GM18868 (cell line): Measurements from ENCODE around the gene SELENOW.
"Not testable (repeated sequence)": the region's sequence is repeated elsewhere in the genome, so short reads cannot be mapped to it uniquely, and the experiment has no call there.

Experiments used
- ATAC-seq: cut with Tn5 transposase; IDR thresholded peaks from one replicate; pipeline ENCODE4 v1.9.1; 2021; ENCODE audit warnings: mild to moderate bottlenecking, moderate library complexity; ENCODE audit not compliant: unreplicated experiment

Gene SELENOW

DNA sequence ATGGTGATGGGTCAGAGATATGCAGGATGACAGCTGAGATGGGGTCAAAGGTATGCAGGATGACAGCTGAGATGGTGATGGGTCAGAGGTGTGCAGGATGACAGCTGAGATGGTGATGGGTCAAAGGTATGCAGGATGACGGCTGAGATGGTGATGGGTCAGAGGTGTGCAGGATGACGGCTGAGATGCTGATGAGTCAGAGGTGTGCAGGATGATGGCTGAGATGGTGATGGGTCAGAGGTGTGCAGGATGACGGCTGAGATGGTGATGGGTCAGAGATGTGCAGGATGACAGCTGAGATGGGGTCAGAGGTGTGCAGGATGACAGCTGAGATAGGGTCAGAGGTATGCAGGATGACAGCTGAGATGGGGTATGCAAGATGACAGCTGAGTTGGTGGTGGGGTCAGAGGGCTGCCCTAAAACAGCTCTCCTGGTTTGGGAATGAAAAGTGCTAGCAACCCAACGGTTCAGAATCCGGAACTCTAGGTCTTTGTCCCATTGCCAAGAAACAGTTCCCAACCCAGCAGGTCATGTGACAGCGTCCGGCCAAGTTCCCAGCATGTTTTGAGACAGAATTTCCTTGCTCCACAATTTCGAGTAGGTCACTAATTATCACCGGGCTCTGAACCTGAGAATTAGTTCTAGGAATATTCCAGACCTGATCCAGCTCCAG, 3.2 kb downstream of the SELENOW start:
- no peak for ATAC-seq

DNA sequence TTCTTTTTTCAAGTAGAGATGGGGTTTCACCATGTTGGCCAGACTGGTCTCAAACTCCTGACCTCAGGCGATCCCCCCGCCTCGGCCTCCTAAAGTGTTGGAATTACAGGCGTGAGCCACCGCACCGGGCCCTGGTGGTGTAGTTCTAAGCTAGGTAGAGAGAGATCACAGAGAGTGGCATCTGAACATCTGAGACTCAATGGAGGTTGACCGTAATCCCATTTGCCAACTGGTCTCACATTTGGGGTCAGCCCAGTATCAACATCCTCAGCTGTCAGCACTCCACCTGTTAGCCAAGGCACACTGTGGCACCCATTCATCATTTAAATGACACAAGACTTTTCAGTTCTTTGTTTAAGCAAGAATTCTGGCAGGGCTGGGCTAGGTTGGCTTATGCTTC, 8.1 kb downstream of the SELENOW start:
- ATAC-seq = no peak

DNA sequence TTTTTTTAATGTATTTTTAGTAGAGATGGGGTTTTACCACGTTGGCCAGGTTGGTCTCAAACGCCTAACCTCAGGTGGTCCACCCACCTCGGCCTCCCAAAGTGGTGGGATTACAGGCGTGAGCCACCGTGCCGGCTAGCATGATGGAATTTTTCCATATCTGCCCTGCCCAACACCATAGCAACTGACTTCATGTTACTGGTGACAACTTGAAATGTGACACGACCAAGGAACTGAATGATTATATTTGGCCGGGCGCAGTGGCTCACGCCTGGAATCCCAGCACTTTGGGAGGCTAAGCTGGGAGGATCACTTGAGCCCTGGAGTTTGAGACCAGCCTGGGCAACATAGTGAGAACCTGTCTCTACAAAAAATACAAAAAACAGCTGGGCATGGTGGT, 8.8 kb downstream of the SELENOW start:
- ATAC-seq = not testable (repeated sequence)

DNA sequence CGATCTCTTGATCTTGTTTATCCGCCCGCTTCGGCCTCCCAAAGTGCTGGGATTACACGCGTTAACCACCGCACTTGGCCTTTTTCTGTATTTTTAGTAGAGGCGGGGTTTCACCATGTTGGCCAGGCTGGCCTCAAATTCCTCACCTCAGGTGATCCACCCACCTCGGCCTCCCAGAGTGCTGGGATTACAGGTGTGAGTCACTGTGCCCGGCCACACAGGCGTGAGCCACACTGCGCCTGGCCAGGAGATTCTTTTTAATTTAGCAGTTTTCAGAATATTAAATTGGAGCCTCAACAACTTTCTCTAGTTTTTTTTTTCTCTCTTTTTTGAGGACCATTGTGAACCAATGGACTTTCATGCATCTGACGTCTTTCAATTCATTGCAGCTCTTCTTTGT, 11.3 kb downstream of the SELENOW start:
- not testable (repeated sequence) for ATAC-seq

DNA sequence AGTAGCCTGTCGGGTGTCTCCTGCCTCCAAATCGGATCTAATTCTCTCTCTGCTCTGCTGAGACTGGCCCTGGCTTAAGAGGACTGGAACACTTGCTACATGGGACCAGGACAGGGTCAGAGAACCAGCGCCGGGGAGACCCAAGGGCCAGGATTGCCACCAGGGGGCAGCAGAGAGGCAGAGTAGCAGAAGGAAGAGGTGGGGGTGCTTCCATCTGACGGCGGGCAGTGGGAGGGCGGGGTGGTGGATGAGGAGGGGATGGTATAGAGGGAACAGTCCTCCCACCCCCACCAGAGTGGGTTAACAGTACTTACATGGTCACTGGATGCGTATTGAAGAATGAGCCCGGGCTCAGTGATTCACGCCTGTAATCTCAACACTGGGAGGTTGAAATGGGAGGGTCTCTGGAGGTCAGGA, 11.9 kb downstream of the SELENOW start:
- no peak for ATAC-seq

DNA sequence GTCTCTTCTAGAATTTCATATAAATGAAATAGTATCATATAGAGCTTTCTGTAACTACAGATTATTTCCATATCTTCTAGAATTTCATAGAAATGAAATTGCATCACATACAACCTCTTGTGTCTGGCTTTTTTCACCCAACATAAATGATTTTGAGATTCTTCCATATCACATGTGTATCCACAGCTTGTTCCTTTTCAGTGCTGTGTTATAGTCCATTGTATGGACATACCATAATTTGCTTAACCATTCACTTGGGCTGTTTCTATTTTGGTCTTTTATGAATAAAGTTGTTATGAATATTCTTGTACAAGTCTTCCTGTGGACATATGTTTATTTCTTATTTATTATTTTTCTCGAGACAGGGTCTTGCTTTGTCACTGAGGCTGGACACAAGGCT, 14.1 kb downstream of the SELENOW start:
- ATAC-seq = no peak

DNA sequence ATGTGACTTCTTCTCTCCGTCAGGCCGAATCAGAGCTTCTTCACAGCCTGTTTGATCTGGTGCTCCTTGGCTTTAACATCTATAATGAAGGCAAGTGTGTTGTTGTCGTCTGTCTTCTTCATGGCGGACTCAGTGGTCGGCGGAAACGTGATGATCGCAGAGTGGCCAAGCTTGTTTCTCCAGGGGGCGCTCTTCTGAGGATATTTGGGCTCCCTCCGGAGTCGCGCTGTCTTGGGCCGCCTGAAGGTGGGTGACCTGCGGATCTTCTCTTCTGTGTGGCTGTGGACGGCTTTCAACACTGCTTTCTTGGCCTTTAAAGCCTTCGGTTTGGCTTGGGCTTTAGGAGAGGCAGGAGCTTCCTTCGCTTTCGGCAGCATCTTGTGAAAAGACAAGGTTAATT, 16.0 kb downstream of the SELENOW start:
- no peak for ATAC-seq

DNA sequence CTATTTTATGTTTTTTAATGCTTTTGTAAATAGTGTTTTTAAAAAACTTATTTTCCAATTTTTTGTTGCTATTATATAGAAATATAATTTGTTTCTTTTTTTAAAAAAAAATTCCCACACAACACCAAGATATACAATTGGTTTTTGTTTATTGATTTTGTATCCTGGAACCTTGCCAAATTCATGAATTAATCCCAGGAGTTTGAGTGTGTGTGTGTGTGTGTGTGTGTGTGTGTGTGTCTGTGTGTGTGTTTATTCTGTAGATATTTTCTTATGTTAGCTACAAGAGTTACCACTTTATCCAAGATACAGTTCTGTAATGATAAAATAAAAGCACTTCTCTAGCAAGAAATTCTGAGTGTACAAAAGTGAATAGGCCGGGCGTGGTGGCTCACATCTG, 18.3 kb downstream of the SELENOW start:
- no peak for ATAC-seq

DNA sequence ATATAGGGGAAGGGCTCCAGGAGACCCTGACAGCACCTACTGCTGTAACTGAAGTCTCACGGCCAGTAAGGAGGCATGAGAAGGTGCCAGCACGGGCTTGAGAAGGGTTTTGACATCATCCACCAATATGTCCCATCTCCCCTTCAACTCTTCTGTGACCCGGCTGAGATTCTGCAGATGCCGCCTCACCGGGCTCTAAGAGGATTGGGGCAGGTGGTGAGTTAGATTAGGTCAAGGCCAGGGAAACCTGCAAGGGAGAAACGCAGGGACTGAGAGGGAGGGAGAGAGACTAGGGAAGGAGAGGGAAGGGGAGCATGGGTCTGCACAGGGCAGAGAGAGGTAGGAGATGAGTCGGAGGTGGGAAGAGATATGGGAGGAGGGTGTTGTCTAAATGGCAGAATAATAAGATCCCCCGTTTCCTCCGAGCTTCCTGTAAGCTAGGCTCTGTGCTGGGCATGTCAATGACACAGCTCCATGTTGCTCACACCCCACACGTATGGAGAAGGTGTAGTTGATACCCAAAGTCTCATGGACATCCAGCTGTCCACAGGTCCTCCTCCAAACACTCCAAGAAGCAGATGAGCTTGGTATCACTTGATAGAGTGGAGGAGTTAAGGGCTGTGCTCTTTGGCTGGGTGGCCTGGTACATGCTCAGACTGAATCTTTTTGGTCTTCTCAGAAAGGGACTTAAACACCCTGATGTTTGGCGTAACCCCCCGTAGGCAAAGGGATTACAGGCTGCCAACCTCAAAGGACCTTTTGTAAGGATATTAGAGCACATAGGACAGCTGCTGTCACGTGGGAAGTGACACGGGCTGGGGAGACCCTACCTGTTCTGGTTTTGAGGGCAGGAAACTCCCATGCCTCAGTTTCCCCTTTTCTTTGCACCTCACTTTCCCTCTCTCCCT, 19.7 kb downstream of the SELENOW start:
- ATAC-seq = no peak

DNA sequence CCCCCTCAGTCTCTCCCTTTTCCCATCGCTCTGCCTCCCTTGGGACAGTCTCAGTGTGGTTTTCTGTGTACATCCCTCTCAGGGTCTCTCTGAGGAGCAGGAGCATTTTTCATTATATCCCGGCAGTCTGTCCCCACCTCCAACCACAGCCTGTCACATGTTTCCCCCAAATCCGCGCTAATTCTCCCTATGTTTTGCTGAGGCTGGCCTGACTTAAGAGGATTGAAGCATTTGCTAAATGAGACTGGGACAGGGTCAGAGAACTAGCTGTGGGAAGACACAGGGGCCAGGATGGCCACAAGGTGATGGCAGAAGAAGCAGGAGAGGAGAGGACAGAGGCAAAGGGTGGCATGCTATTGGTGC, 20.4 kb downstream of the SELENOW start:
- no peak for ATAC-seq

DNA sequence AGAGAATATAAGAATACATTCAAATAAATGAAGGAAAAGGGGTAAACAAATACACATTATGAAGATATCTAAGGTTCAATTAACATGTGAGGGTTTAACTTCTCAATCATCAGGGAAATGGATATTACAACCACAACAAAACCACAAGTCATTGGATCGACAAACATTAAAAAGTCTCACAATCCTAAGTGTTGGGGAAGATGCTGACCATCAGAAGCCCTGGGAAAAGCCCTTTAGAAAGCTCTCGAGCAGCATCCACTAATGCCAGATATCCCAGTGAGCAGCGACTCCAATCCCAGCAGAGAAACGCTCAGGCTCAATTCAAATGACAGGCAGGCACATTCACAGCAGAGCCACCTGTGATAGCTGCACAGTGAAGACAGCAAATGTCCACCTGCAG, 22.8 kb downstream of the SELENOW start:
- no peak for ATAC-seq

DNA sequence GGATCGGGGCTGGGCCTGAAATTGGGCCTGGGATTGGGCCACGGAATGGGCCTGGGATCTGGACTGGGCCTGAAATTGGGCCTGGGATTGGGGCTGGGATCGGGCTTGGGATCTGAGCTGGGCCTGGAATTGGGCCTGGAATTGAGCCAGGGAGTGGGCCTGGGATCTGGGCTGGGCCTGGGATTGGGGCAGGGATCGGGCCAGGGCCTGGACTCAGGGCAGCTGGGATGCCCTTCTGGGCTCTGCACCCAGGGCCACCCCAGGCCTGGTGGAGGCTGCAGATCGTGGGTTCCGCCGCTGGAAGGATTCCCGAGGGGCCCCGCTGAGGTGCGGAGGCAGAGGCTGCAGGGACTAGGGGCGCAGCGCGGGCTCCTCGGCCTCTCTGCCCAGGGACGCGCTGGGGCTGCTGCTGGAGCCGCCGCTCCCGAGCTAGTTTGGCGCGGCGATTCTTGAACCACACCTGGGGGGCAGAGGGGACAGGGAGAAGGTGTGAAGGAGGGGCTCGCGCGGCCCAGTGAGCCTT, 24.1 kb downstream of the SELENOW start:
- no peak for ATAC-seq

DNA sequence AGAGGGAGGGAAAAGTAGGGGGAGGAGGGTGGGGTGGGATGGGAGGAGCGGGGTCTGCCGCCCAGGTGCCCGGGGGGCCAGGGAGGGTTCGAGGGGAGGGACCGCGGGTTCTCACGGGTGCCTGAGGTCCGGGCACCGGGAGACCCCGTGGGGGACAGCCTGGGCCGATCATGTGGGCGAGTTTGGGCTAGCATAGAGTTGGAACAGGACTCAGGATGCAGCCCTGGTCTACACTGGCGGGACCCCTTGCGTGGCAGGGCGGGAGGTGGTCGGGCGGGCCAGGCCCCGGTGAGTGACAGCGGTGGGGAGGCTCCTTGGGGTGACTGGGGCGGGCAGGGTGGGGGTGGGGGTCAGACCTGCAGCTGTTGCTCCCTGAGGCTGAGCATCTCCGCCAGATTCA, 24.6 kb downstream of the SELENOW start:
- not testable (repeated sequence) for ATAC-seq

DNA sequence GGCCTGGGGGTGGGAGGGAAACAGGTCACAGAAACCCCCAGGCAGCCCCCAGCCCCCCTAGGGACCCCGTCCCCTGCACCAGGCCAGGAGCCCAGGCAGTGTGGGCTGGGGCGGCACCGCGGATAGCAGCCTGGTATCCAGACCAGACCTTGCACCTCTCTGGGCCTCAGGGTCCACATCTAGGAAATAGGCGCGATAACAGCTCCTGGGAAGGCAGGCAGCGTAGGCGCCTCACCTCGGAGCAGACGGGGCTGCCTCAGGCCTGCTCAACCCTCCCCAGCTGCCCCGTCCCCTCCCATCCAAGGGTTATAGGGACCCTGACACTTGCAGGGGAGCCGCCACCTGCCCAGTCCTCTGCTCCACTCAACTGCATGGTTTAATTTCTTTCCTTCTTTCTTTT, 25.2 kb downstream of the SELENOW start:
- ATAC-seq = not testable (repeated sequence)

DNA sequence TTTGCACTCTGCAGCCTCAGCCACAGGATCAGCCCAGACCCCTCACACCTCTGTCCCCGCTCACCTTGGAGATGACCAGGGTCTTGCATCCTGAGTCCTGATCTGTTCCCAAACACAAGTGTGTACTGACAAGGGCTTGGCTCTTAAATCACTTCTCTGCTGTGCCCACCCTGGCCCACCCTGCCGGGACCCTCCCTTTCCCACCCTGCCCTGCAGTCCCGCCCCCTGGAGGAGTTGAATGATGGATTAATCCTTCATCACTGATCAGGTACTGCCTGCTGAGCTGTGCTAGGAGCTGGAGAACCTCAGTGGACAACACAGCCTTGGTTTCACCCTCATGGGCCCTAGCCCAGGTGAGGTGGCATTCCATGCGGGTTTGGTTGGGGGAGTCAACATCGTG, 25.9 kb downstream of the SELENOW start, which contains the start of gene TPRX1:
Gene TPRX1 (minus strand): TSS at position 101 of the 400 bp plus-strand sequence. CDS start 12 bp downstream, at position 89.
- ATAC-seq = not testable (repeated sequence)

DNA sequence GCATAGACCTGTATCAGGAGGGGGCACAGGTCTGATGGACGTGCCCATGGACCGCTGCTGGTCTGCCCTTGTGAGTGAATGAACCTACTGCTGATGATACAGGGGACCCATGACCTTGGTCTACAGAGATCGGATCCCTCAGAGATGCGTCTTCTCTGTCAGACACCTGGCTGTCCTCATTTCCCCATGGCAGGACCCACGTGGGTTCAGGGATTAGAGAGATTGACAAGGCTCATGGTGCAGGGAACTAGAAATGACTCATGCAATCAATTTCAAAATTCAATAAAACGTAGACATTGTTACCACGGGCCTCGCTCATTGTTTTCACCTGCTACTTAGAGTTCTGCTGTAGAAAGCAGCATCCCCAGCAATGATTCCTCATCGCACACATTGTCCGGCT, 26.8 kb downstream of the SELENOW start:
- ATAC-seq = no peak

DNA sequence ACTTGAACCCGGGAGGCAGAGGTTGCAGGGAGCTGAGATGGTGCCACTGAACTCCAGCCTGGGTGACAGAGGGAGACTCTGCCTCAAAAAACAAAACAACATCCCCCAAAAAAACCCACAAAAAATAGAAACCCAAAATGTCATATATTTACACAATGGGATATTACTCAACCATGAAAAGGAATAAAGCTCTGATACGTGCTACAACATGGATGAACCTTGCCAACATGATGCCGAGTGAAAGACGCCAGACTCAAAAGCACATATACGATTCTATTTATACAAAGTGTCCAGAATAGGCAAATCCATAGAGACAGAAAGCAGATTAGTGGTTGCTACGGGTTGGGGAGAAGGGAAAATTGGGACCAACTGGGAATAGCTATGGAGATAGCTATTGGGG, 27.9 kb downstream of the SELENOW start:
- ATAC-seq = no peak

DNA sequence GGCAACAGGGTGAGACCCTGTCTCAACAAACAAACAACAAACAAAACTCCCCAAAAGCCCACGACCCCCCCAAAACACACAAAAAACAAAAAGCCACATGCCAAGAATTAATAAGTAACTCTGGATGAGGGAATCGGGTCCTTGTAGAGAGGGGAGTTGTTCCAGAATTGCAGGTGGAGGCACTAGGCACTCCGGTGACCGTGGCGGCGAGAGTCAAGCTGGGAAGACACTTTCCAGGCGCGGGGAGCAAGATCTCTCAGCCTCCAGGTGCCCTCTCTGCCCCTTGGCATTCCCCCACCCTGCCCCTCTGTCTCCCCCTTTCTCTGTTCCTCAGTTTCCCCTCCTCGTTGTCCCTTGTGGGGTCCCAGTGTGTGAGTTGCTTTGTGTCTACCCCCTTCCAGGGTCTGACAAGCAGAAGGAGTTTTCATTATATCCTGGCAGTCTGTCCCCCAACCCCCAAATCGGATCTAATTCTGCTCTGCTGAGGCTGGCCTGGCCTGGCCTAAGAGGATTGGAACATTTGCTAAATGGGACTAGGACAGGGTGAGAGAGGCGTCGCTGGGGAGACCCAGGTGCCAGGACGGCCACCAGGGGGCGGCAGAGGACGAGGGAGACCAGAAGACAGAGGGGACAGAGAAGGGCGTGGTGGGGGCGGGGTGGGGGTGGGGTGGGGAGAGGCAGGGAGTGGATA, 34.9 kb downstream of the SELENOW start:
- ATAC-seq = no peak

DNA sequence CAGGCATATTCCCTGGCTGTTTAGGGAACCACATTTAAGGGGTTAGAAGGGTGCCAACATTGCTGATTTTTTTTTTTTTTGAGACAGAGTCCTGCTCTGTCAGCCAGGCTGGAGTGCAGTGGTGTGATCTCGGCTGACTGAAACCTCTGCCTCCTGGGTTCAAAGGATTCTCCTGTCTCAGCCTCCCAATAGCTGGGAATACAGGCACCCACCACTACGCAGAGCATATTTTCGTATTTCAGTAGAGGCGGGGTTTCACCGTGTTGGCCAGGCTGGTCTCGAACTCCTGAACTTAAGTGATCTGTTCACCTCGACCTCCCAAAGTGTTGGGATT, 35.5 kb downstream of the SELENOW start:
- no peak for ATAC-seq

DNA sequence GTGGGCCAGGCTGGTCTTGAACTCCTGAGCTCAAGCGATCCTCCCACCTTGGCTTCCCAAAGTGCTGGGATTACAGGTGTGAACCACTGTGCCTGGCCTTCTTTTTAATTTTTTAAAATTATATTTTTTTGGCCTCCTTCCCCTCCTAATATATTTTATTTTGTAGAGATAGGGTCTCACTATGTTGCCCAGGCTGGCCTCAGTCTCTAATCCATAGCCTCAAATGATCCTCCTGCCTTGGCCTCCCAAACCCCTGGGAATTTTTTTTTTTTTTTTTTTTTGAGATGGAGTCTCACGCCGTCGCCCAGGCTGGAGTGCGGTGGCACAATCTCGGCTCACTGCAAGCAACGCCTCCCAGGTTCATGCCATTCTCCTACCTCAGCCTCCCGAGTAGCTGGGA, 37.8 kb downstream of the SELENOW start:
- ATAC-seq = not testable (repeated sequence)

DNA sequence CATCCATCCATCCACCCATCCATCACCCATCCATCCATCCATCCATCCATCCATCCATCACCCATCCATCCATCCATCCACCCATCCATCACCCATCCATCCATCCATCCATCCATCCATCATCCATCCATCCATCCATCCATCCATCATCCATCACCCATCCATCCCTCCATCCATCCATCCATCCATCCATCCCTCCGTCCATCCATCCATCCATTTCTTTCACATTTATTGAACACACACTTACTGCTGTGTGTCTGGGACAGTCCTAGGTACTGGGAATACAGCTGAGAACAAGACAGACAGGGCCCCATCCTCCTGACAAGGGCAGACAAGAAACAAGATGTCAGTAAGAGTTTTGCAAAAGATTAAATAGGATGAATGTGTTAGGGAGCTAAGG, 39.7 kb downstream of the SELENOW start:
- ATAC-seq = not testable (repeated sequence)

DNA sequence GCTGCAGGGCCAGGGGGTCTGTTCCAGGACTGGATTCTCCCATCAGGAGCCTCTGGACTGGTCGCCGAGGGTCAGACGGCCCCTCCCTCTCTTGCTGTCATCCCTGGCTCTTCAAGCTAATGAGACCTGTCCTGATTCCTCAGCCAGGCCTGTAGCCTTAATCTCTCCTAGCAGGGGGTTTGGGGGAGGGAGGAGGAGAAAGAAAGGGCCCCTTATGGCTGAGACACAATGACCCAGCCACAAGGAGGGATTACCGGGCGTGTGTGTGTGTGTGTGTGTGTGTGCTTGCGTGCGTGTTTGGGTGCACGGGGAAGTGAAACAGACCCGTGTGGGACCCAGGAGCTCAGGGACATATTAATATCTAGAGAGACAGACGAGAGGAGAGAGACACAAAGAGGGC, 41.4 kb downstream of the SELENOW start:
- no peak for ATAC-seq
